ENCODE data around the gene PGAM5. TPM values are rescaled to one million over a fixed set of nuclear protein-coding genes. Genes with fewer than 3 reads are reported as not detected.
"Not testable (repeated sequence)": the region's sequence is repeated elsewhere in the genome, so short reads cannot be mapped to it uniquely, and the experiment has no call there.

Gene PGAM5
- polyA plus RNA-seq, 1 donor from 2014 or later: 32.5 TPM

DNA sequence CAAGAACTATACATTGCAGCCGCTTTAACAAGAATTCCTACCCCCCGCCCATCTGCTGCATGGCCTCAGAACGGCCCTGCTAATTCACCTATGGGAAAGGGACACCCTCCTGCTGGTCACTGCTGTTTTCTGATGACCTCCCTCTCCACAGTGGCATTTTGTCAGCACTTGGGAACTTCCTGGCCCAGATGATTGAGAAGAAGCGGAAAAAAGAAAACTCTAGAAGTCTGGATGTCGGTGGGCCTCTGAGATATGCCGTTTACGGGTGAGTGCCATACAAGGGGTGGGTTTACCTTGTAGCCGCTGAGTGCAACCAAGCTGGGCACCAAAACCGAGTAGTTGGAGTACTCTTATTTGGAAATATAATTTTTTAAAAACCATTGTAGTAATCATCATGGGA lies 20.5 kb upstream of the PGAM5 start:
- Histone ChIP-seq H3K9me2 (ENCODE audit: insufficient read depth, low read length) (no peaks in the 10 kb centered on the region), H3K27me3 (ENCODE audit: insufficient read depth, low read depth, low read length) (peaks cover 3% of the 10 kb centered on the region), H2AFZ (ENCODE audit: low read depth, low read length) (no peak overlapping the region), H3K9ac (ENCODE audit: low read length) (no peak overlapping the region), H3F3A (ENCODE audit: insufficient read depth, low read length, poor library complexity, severe bottlenecking) (no peaks in the 10 kb centered on the region), H3K36me3 (ENCODE audit: insufficient read depth, low read length) (no peaks in the 10 kb centered on the region), H4K20me1 (ENCODE audit: insufficient read depth) (no peaks in the 10 kb centered on the region), H3K9me3 (ENCODE audit: low read length) (no peaks in the 10 kb centered on the region), H3K4me3 (ENCODE audit: low read length) (no peak overlapping the region), H3K79me2 (replicated peaks; ENCODE audit: insufficient read depth, low read length) (peaks cover 8% of the 10 kb centered on the region), H3K27ac (ENCODE audit: low read length) (no peak overlapping the region), H3K4me2 (ENCODE audit: low read length) (no peak overlapping the region)
- TF ChIP-seq SMC3 (conservative IDR thresholded peaks at IDR 0.05; ENCODE audit: poor library complexity): no peak
- no peak for TF ChIP-seq EZH2 (IDR thresholded peaks at IDR 0.05; ENCODE audit: borderline replicate concordance, insufficient read depth, low read length, poor library complexity, severe bottlenecking)
- no peak for TF ChIP-seq EP300 (conservative IDR thresholded peaks at IDR 0.05; ENCODE audit: poor library complexity, severe bottlenecking)
- no peak for TF ChIP-seq TAF1 (IDR thresholded peaks at IDR 0.05; ENCODE audit: low read depth)
- TF ChIP-seq, protein P1, sequence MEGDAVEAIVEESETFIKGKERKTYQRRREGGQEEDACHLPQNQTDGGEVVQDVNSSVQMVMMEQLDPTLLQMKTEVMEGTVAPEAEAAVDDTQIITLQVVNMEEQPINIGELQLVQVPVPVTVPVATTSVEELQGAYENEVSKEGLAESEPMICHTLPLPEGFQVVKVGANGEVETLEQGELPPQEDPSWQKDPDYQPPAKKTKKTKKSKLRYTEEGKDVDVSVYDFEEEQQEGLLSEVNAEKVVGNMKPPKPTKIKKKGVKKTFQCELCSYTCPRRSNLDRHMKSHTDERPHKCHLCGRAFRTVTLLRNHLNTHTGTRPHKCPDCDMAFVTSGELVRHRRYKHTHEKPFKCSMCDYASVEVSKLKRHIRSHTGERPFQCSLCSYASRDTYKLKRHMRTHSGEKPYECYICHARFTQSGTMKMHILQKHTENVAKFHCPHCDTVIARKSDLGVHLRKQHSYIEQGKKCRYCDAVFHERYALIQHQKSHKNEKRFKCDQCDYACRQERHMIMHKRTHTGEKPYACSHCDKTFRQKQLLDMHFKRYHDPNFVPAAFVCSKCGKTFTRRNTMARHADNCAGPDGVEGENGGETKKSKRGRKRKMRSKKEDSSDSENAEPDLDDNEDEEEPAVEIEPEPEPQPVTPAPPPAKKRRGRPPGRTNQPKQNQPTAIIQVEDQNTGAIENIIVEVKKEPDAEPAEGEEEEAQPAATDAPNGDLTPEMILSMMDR (IDR thresholded peaks at IDR 0.05; ENCODE audit: poor library complexity, severe bottlenecking): no peak
- TF ChIP-seq REST (IDR thresholded peaks at IDR 0.05; ENCODE audit: borderline replicate concordance): no peak
- no peak for TF ChIP-seq RAD21 (conservative IDR thresholded peaks at IDR 0.05)
- TF ChIP-seq POLR2AphosphoS5 (IDR thresholded peaks at IDR 0.05): no peak
- no peak for TF ChIP-seq MXI1 (conservative IDR thresholded peaks at IDR 0.05; ENCODE audit: poor library complexity, severe bottlenecking)

- H3K4me3 ChIP-seq (ENCODE audit: low read length); H3K9me2 ChIP-seq (ENCODE audit: insufficient read depth, low read length); H3K36me3 ChIP-seq (ENCODE audit: insufficient read depth, low read length); H2AFZ ChIP-seq (ENCODE audit: low read depth, low read length); H3K27ac ChIP-seq (ENCODE audit: low read length); H3K9ac ChIP-seq (ENCODE audit: low read length); H4K20me1 ChIP-seq (ENCODE audit: insufficient read depth); H3K27me3 ChIP-seq (ENCODE audit: insufficient read depth, low read depth, low read length); H3K9me3 ChIP-seq (ENCODE audit: low read length); H3K79me2 ChIP-seq (replicated peaks; ENCODE audit: insufficient read depth, low read length); H3K4me2 ChIP-seq (ENCODE audit: low read length); H3F3A ChIP-seq (ENCODE audit: insufficient read depth, low read length, poor library complexity, severe bottlenecking): not testable (repeated sequence)
Observed at GRCh38 chr12:132692030-132692429, 18.6 kb upstream of the PGAM5 start.

GRCh38 chr12:132694888-132695287 lies 15.8 kb upstream of the PGAM5 start:
- H3K9me3 ChIP-seq (ENCODE audit: low read length); H3K4me3 ChIP-seq (ENCODE audit: low read length); H3F3A ChIP-seq (ENCODE audit: insufficient read depth, low read length, poor library complexity, severe bottlenecking); H4K20me1 ChIP-seq (ENCODE audit: insufficient read depth); H3K27me3 ChIP-seq (ENCODE audit: insufficient read depth, low read depth, low read length); H3K4me2 ChIP-seq (ENCODE audit: low read length); H3K79me2 ChIP-seq (replicated peaks; ENCODE audit: insufficient read depth, low read length); H3K9me2 ChIP-seq (ENCODE audit: insufficient read depth, low read length); H3K36me3 ChIP-seq (ENCODE audit: insufficient read depth, low read length); H3K27ac ChIP-seq (ENCODE audit: low read length); H3K9ac ChIP-seq (ENCODE audit: low read length); H2AFZ ChIP-seq (ENCODE audit: low read depth, low read length): not testable (repeated sequence)
